HepG2 (cell line): ENCODE results near the gene FMNL1. TPM values are rescaled to one million over a fixed set of nuclear protein-coding genes. Genes with fewer than 3 reads are reported as not detected.

ENCODE experiments used
- ATAC-seq: fragments of 200-7000 bp; cut with Tn5 transposase; 3 replicates; pipeline ENCODE4 v1.9.1; 2020; ENCODE audit warnings: mild to moderate bottlenecking, moderate library complexity
- BruUV-seq: library from RNA; stranded (reverse); fragments of 400-500 nt; replicated peaks from 2 replicates; lab custom pipeline; 2021; lab: Mats Ljungman, UMichigan
- CTCF ChIA-PET: fragments of 300-600 bp; formaldehyde crosslinking; extraction: SDS; loops from one replicate; lab custom pipeline; 2021; ENCODE audit warnings: low total read pairs, inconsistent platforms, low intra/inter-chr PET ratio; lab: Yijun Ruan, JAX
- POLR2A ChIA-PET: fragments of 350-600 bp; sonication (Branson Sonifier 250); formaldehyde crosslinking; loops from one replicate; lab custom pipeline; 2020; ENCODE audit warnings: antibody characterized with exemption, inconsistent platforms; lab: Yijun Ruan, JAX
- DNase-seq: peaks from one replicate; pipeline ENCODE4 v3.0.0-alpha.2; 2015; ENCODE audit warnings: low spot score
- FAIRE-seq: peaks from 3 replicates; lab custom pipeline; 2011; peaks lifted over from hg19 to GRCh38; lab: Jason Lieb, UNC
- H2AFZ ChIP-seq: one replicate; pipeline ENCODE4 v1.6.1; 2011; ENCODE audit warnings: low read length, inconsistent platforms
- H3K27ac ChIP-seq: fragments of 300-600 bp; 3 replicates; pipeline ENCODE4 v1.8.0; 2011; ENCODE audit warnings: mixed run types, mild to moderate bottlenecking, mixed read lengths, low read length, inconsistent platforms; ENCODE audit not compliant: insufficient read depth; ENCODE audit errors: extremely low read length
- H3K27me3 ChIP-seq, 2 experiments: fragments of 200-600 bp in 1 of 2; 2 replicates in 1 of 2; 3 replicates in 1 of 2; pipeline versions ENCODE4 v1.6.0 to v1.8.0; 2011; ENCODE audit warnings: low read length in 2 of 2, mild to moderate bottlenecking in 2 of 2, moderate library complexity in 2 of 2, inconsistent platforms in 1 of 2; ENCODE audit not compliant: insufficient read depth in 2 of 2, control insufficient read depth in 1 of 2
- H3K36me3 ChIP-seq, 2 experiments: fragments of 200-600 bp in 1 of 2; replicated peaks in 1 of 2; 2 replicates in 1 of 2; 3 replicates in 1 of 2; pipeline versions ENCODE4 v1.5.1 to v1.8.0; 2011; ENCODE audit warnings: low read length in 2 of 2, inconsistent platforms in 1 of 2; ENCODE audit not compliant: insufficient read depth in 2 of 2, control insufficient read depth in 1 of 2
- H3K4me1 ChIP-seq: 2 replicates; pipeline ENCODE4 v1.5.1; 2012; ENCODE audit warnings: low read length, inconsistent platforms; ENCODE audit not compliant: insufficient read depth
- H3K4me2 ChIP-seq: 2 replicates; pipeline ENCODE4 v1.6.0; 2011; ENCODE audit warnings: low read depth, low read length, inconsistent platforms
- H3K4me3 ChIP-seq, 3 experiments: fragments of 200-600 bp in 1 of 3; sonication (generic), shearing (Covaris generic) in 1 of 3; replicated peaks in 1 of 3; 2 replicates each; pipeline ENCODE4 v1.5.1; 2011 to 2016; ENCODE audit warnings: low read length in 3 of 3, inconsistent platforms in 2 of 3, low read depth in 2 of 3, mild to moderate bottlenecking in 2 of 3, control low read depth in 1 of 3, mixed read lengths in 1 of 3; ENCODE audit not compliant: insufficient read depth in 1 of 3
- H3K79me2 ChIP-seq: one replicate; pipeline ENCODE4 v1.6.1; 2011; ENCODE audit warnings: low read length, inconsistent platforms; ENCODE audit not compliant: insufficient read depth
- H3K9ac ChIP-seq: 2 replicates; pipeline ENCODE4 v1.6.0; 2011; ENCODE audit warnings: mild to moderate bottlenecking, low read depth, low read length, inconsistent platforms; ENCODE audit not compliant: insufficient read depth
- H3K9me3 ChIP-seq: 2 replicates; pipeline ENCODE4 v1.5.1; 2012; ENCODE audit warnings: mild to moderate bottlenecking, low read length
- H4K20me1 ChIP-seq: 2 replicates; pipeline ENCODE4 v1.6.0; 2011; ENCODE audit warnings: inconsistent platforms, mild to moderate bottlenecking, low read length, moderate library complexity; ENCODE audit not compliant: insufficient read depth
- DPF2 ChIP-seq: sonication (generic); formaldehyde crosslinking; IDR thresholded peaks from 2 replicates; pipeline ENCODE4 v1.4.0; 2020; ENCODE audit warnings: mild to moderate bottlenecking, low read depth, missing genetic modification reagents, borderline replicate concordance
- FOSL2 ChIP-seq: sonication (generic); formaldehyde crosslinking; IDR thresholded peaks from 2 replicates; pipeline ENCODE4 v1.4.0; 2020; ENCODE audit warnings: missing genetic modification reagents
- KDM2A ChIP-seq: sonication (generic); formaldehyde crosslinking; IDR thresholded peaks from 2 replicates; pipeline ENCODE4 v1.4.0; 2020; ENCODE audit warnings: low read depth, missing genetic modification reagents, borderline replicate concordance
- MTF1 ChIP-seq: sonication (generic); formaldehyde crosslinking; IDR thresholded peaks from 2 replicates; pipeline ENCODE4 v1.5.0; 2020; ENCODE audit warnings: missing genetic modification reagents
- SRF ChIP-seq: IDR thresholded peaks from 2 replicates; pipeline ENCODE4 v1.6.1; 2011; ENCODE audit warnings: mild to moderate bottlenecking, low read depth, low read length, moderate library complexity
- SRSF4 ChIP-seq: fragments of 200-400 bp; formaldehyde crosslinking; IDR thresholded peaks from one replicate; pipeline ENCODE4 v1.6.1; 2018; ENCODE audit warnings: mild to moderate bottlenecking, low read depth, low read length, moderate library complexity; ENCODE audit not compliant: poor library complexity, severe bottlenecking
- TAF1 ChIP-seq: sonication (generic); formaldehyde crosslinking; IDR thresholded peaks from 2 replicates; pipeline ENCODE4 v1.4.0; 2020; ENCODE audit warnings: missing genetic modification reagents
- YEATS4 ChIP-seq: sonication (generic); formaldehyde crosslinking; IDR thresholded peaks from 2 replicates; pipeline ENCODE4 v1.4.0; 2020; ENCODE audit warnings: missing genetic modification reagents, borderline replicate concordance
- ZBTB26 ChIP-seq: IDR thresholded peaks from 2 replicates; pipeline ENCODE4 v1.6.1; 2016; ENCODE audit warnings: missing compliant biosample characterization, missing genetic modification reagents, borderline replicate concordance
- ZNF282 ChIP-seq: fragments of 450-650 bp; IDR thresholded peaks from 2 replicates; pipeline ENCODE4 v1.6.1; 2018; ENCODE audit not compliant: partially characterized antibody
- ZNF567 ChIP-seq: sonication (generic); formaldehyde crosslinking; IDR thresholded peaks from 2 replicates; pipeline ENCODE4 v1.8.1; 2023; ENCODE audit warnings: mild to moderate bottlenecking, missing genetic modification reagents, borderline replicate concordance
- ZNF576 ChIP-seq: sonication (generic); formaldehyde crosslinking; IDR thresholded peaks from 2 replicates; pipeline ENCODE4 v1.4.0; 2020; ENCODE audit warnings: mild to moderate bottlenecking, missing genetic modification reagents
- WGBS: methylation state at CpG from one replicate; pipeline ENCODE4 v1.1.6; 2017; ENCODE audit warnings: low lambda C conversion rate; 5-methylcytosine and 5-hydroxymethylcytosine counted together
- in situ Hi-C: cut with HindIII; loops from 2 replicates; pipeline ENCODE4 v1.10.0; 2017; ENCODE audit warnings: low pct_unique_long_range_greater_than_20kb; ENCODE audit not compliant: extremely low pct_ligation_motif_present
- intact Hi-C: fragments of 100-400 bp; cut with micrococcal nuclease; formaldehyde crosslinking; loops from one replicate; pipeline ENCODE4 v1.10.0; 2022; ENCODE audit not compliant: unreplicated experiment
- polyA plus RNA-seq, 8 experiments: library from polyadenylated mRNA; depleted of rRNA in 3 of 8; stranded (reverse) in 7 of 8; unstranded in 1 of 8; fragments of >200 nt; fragmentation: Illumina TruSeq in 4 of 8; extraction: Trizol in 4 of 8; gene quantifications; 2 replicates each; pipeline versions ENCODE4 v1.2.1 to v1.2.3, GENCODE V29; 2011 to 2016; ENCODE audit warnings: low read depth in 4 of 8, missing spikeins in 1 of 8, mixed read lengths in 1 of 8; ENCODE audit not compliant: insufficient read depth in 1 of 8
- total RNA-seq, 5 experiments: library from RNA; depleted of rRNA; stranded (reverse); fragments of >200 nt; fragmentation: Illumina TruSeq; extraction: Trizol; gene quantifications; 2 replicates each; pipeline ENCODE4 v1.2.3, GENCODE V29; 2016; ENCODE audit warnings: low read depth in 1 of 5
- TF ChIP-seq, protein P1 (sequence below): sonication (generic); formaldehyde crosslinking; conservative IDR thresholded peaks from 2 replicates; pipeline ENCODE4 v1.4.0; 2020; ENCODE audit warnings: missing genetic modification reagents
- TF ChIP-seq, protein P2 (sequence below): sonication (generic); formaldehyde crosslinking; IDR thresholded peaks from 2 replicates; pipeline ENCODE4 v1.5.0; 2020; ENCODE audit warnings: mild to moderate bottlenecking, missing genetic modification reagents
- TF ChIP-seq, protein P3 (sequence below): sonication (generic); formaldehyde crosslinking; IDR thresholded peaks from 2 replicates; pipeline ENCODE4 v1.8.0; 2022; ENCODE audit warnings: mild to moderate bottlenecking, missing genetic modification reagents; ENCODE audit not compliant: insufficient replicate concordance

FMNL1 gene
- total and polyA plus RNA-seq, 2 of the 13 experiments (the other 11 are each of a cell fraction or from before 2014, with no cell fraction given), result 0.53 to 0.70 TPM

DNA sequence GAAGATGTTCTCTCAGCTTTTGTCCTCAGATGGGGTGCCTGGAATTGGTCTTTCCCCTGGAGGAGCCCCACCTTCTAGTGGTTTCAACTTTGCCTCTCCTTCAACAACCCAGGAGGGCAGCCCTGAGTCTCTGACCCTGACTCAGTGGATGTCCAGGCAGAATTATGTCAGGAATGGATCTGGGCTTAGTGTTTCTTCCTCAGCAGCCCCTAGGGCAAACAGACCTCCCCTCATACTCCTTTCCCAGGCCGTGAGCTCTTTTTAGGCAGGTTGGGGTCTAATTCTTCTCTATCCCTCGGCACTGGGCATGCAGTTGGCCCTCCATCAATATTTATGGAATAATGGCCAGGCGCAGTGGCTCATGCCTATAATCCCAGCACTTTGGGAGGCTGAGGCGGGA is 20.2 kb upstream of the FMNL1 start:
- no peak overlapping the region for H2AFZ ChIP-seq
- peak overlapping the region; percentile 66 for H3K4me2 ChIP-seq
- FAIRE-seq, result no peak
- H3K9me3 ChIP-seq, result no peaks in the 10 kb centered on the region
- H3K4me3 ChIP-seq, result 0 out of 6 replicates have a peak overlapping the region, but pooled peaks of 1 of the 3 experiments have one; percentile 13
- H4K20me1 ChIP-seq, result no peaks in the 10 kb centered on the region
- BruUV-seq, result no TSS peak
- intact Hi-C loops (no loop called here), in situ Hi-C loops (no loop called here)
- no peaks in the 10 kb centered on the region for H3K79me2 ChIP-seq
- ATAC-seq, result no peak
- no peaks in the 10 kb centered on the region for H3K36me3 ChIP-seq
- peaks cover 65% of the 10 kb centered on the region for H3K4me1 ChIP-seq
- no peak overlapping the region for H3K27ac ChIP-seq
- H3K27me3 ChIP-seq, result no peaks in the 10 kb centered on the region
- ChIA-PET POLR2A (interaction anchor here (0.5 to 12.2 kb wide), 13 partner anchors 8 to 140 kb away, joined by 3 to 551 read pairs (median 4); partner anchors contain the start of genes ACBD4, HEXIM1, HEXIM2 and NMT1), CTCF (interaction anchor here (1.2 to 8.1 kb wide), 3 partner anchors 18 to 67 kb away, joined by 4 to 303 read pairs (median 5); partner anchors contain the start of genes ACBD4 and PLCD3)
- H3K9ac ChIP-seq, result no peak overlapping the region; the same call in 1 of the 2 replicates
- no peak for DNase-seq
- WGBS, result 37% methylated on average over 4 of the region's 4 CpGs
- TF ChIP-seq MTF1 (CRISPR knock-in tag) (0 out of 2 replicates have a peak, but pooled peaks have one; percentile 18), KDM2A (CRISPR knock-in tag) (0 out of 2 replicates have a peak, but pooled peaks have one; percentile 12), YEATS4 (no peak), FOSL2 (no peak), SRF (no peak), ZNF567 (CRISPR knock-in tag) (no peak), ZNF282 (no peak), ZNF576 (CRISPR knock-in tag) (no peak), SRSF4 (no peak), TAF1 (CRISPR knock-in tag) (peak; percentile 25; the same call in 1 of the 2 replicates), ZBTB26 (CRISPR knock-in tag) (no peak), DPF2 (CRISPR knock-in tag) (no peak)
- TF ChIP-seq, protein P1, sequence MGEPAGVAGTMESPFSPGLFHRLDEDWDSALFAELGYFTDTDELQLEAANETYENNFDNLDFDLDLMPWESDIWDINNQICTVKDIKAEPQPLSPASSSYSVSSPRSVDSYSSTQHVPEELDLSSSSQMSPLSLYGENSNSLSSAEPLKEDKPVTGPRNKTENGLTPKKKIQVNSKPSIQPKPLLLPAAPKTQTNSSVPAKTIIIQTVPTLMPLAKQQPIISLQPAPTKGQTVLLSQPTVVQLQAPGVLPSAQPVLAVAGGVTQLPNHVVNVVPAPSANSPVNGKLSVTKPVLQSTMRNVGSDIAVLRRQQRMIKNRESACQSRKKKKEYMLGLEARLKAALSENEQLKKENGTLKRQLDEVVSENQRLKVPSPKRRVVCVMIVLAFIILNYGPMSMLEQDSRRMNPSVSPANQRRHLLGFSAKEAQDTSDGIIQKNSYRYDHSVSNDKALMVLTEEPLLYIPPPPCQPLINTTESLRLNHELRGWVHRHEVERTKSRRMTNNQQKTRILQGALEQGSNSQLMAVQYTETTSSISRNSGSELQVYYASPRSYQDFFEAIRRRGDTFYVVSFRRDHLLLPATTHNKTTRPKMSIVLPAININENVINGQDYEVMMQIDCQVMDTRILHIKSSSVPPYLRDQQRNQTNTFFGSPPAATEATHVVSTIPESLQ, result no peak
- TF ChIP-seq, protein P2, sequence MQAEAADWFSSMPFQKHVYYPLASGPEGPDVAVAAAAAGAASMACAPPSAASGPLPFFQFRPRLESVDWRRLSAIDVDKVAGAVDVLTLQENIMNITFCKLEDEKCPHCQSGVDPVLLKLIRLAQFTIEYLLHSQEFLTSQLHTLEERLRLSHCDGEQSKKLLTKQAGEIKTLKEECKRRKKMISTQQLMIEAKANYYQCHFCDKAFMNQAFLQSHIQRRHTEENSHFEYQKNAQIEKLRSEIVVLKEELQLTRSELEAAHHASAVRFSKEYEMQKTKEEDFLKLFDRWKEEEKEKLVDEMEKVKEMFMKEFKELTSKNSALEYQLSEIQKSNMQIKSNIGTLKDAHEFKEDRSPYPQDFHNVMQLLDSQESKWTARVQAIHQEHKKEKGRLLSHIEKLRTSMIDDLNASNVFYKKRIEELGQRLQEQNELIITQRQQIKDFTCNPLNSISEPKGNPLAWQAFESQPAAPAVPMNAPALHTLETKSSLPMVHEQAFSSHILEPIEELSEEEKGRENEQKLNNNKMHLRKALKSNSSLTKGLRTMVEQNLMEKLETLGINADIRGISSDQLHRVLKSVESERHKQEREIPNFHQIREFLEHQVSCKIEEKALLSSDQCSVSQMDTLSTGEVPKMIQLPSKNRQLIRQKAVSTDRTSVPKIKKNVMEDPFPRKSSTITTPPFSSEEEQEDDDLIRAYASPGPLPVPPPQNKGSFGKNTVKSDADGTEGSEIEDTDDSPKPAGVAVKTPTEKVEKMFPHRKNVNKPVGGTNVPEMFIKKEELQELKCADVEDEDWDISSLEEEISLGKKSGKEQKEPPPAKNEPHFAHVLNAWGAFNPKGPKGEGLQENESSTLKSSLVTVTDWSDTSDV (CRISPR knock-in tag), result 0 out of 2 replicates have a peak, but pooled peaks have one; percentile 30
- TF ChIP-seq, protein P3, sequence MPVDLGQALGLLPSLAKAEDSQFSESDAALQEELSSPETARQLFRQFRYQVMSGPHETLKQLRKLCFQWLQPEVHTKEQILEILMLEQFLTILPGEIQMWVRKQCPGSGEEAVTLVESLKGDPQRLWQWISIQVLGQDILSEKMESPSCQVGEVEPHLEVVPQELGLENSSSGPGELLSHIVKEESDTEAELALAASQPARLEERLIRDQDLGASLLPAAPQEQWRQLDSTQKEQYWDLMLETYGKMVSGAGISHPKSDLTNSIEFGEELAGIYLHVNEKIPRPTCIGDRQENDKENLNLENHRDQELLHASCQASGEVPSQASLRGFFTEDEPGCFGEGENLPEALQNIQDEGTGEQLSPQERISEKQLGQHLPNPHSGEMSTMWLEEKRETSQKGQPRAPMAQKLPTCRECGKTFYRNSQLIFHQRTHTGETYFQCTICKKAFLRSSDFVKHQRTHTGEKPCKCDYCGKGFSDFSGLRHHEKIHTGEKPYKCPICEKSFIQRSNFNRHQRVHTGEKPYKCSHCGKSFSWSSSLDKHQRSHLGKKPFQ (CRISPR knock-in tag), result peak; percentile 59
